Astrocyte of the spinal cord (primary cell): ENCODE data around the gene SYNGR3.

ENCODE experiments used
- DNase-seq: peaks from one replicate; pipeline ENCODE4 v3.0.0; 2011; ENCODE audit warnings: low read depth, low spot score
- H3K4me3 ChIP-seq: 2 replicates; pipeline ENCODE4 v1.5.1; 2011; ENCODE audit warnings: low read depth, mild to moderate bottlenecking, low read length, moderate library complexity
- CTCF ChIP-seq: IDR thresholded peaks from 2 replicates; pipeline ENCODE4 v1.5.1; 2012; ENCODE audit warnings: low read depth, mild to moderate bottlenecking, low read length, inconsistent platforms
- in situ Hi-C: cut with HindIII; loops from 2 replicates; pipeline ENCODE4 v1.10.0; 2017; ENCODE audit warnings: low sequenced_read_pairs

SYNGR3 gene

DNA sequence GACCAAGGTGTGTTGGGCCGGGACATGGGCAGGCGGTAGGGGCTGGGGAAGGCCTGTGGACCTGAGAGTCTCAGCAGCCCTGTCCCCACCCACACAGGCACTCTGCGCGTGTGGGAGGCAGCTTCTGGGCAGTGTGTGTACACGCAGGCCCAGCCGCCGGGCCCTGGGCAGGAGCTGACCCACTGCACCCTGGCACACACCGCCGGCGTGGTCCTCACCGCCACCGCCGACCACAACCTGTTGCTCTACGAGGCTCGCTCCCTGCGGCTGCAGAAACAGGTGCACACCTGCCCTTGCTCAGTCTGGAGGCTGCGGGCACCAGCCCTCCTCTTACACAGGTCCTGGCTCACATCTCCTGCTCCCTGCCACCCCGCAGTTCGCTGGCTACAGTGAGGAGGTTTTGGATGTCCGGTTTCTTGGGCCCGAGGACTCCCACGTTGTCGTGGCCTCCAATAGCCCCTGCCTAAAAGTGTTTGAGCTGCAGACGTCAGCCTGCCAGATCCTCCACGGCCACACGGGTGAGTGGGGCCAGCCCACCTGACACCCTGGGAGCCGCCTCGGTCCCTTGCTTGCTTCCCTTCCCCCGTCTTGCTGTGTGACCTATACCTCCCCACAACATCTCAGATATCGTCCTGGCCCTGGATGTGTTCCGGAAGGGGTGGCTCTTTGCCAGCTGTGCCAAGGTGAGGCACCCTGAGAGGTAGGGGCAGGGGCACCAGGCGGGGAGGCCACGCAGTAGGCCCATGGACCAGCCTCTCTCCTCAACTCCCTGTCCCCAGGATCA is 14.1 kb upstream of the SYNGR3 start:
- H3K4me3 ChIP-seq = no peak overlapping the region
- TF ChIP-seq CTCF = no peak
- no peak for DNase-seq
- in situ Hi-C loops = no loop called here

- in situ Hi-C loops = no loop called here
- no peak overlapping the region for H3K4me3 ChIP-seq
- TF ChIP-seq CTCF = no peak
- DNase-seq = no peak
Observed at GRCh38 chr16:1976216-1976520, 13.6 kb upstream of the SYNGR3 start.

GRCh38 chr16:1976951-1977874 is 12.6 kb upstream of the SYNGR3 start:
- in situ Hi-C loops = no loop called here
- DNase-seq = no peak

DNA sequence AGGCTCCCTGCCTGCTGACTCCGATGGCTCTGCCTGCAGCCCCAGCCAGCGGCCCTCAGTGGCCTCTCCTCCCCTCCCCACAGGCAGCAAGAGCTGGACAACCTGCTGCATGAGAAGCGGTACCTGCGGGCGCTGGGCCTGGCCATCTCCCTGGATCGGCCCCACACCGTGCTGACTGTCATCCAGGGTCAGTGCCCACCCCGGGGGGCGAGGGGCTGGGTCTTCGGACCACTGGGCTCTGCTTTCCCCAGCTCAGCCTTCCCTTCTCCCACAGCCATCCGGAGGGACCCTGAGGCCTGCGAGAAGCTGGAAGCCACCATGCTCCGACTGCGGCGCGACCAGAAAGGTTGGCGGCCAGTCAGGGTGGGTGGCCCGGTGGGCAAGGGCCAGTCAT is 11.9 kb upstream of the SYNGR3 start:
- DNase-seq = no peak
- no peak overlapping the region for H3K4me3 ChIP-seq
- TF ChIP-seq CTCF = no peak
- in situ Hi-C loops = no loop called here

More at GRCh38 chr16:1976951-1977874, 12.6 kb upstream of the SYNGR3 start:
- no peak overlapping the region for H3K4me3 ChIP-seq
- TF ChIP-seq CTCF = no peak

DNA sequence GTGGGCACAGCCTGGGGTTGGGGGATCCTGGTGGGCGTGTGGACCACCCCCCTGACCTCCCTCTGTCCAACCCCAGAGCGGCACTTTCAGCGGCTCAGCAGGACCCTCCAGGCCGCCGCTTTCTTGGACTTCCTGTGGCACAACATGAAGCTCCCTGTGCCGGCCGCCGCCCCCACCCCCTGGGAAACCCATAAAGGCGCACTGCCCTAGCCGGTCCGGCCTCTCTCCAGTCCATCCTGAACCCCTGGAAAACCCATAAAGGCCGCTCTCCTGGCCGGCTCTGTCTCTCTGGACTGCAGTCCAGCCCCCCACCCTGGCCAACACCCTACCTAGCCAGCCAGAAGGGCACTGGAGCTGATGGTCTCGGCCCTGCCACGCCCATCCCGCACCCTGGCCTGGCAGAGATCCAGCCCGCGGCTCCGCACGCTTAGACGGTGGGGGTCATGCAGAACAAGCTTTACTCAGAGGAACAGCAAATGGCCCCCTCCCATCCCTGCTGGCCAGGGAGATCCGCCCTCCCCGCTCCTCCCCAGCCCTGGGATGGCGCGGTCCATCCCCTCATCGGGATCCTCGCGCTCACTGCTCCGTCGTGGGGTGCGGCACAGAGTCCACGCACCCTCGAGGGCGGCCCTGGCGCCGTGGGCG is 11.2 kb upstream of the SYNGR3 start:
- in situ Hi-C loops = no loop called here
- DNase-seq = no peak
- TF ChIP-seq CTCF = no peak
- H3K4me3 ChIP-seq = no peak overlapping the region

DNA sequence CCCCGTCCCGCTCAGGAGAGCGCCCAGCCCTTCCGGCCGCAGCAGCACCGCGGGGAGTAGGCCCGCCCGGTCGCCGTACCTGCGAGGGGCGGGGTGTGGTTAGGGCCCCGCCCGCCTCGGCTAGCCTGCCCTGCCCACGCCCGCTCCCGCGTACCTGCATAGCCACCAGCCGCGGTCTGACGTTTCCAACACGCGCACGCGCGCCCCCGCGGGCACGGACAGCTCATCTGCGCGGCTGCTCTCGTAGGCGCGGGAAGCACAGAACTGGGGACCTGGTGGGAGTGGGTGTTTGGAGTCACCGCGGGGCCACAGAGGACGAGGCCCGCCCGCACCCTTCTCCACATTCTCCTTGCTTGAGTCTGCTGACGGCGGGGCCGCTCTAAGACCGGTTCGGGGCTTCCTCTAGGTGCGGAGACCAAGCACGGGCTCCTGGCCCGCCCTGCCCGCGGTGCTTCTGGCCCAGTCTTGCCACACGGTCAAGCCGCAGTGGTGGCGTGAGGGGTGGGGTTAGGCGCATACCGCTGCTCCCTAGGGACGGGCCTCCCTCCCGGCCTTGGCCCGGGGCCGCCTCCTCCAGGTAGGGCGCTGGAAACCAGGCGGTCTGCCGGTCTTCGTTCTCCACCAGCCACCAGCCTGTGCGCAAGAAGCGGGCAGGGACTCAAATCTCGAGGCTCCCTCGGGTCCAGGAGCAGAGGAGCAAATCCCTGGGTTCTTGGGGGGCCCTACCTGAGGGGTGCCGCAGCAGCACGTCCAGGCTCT is 10.3 kb upstream of the SYNGR3 start:
- in situ Hi-C loops = no loop called here
- H3K4me3 ChIP-seq = no peak overlapping the region
- no peak for TF ChIP-seq CTCF
- no peak for DNase-seq
